Right renal pelvis (tissue), 4 donors: ENCODE data around the gene RNF167. TPM values are rescaled to one million over a fixed set of nuclear protein-coding genes. Genes with fewer than 3 reads are reported as not detected.

Experiments used
- DNase-seq, 4 donors: peaks; one replicate each; pipeline ENCODE4 v3.0.0-alpha.2; 2013; ENCODE audit warnings: low read depth in 4 of 4, low spot score in 3 of 4, missing footprints in 1 of 4
- polyA plus RNA-seq, 4 donors: library from polyadenylated mRNA; unstranded; fragments of 120-200 nt; gene quantifications; one replicate each; pipeline ENCODE4 v1.2.1, GENCODE V29; 2013; ENCODE audit not compliant: insufficient read length in 4 of 4

Gene RNF167
- polyA plus RNA-seq: 100 to 1,000 TPM; 131 to 144 (median 138) TPM

- DNase-seq: peak; percentile 97 to 100 (median 99)
Measured at GRCh38 chr17:4939796-4940554, at the start of gene RNF167, which contains the start of gene SLC25A11. TSS of gene RNF167 (plus strand) at chr17:4940268. CDS start at chr17:4940910, 642 bp downstream. TSS of gene SLC25A11 (minus strand) at chr17:4940046. CDS start at chr17:4939910, 136 bp downstream.

GRCh38 chr17:4891411-4892410, 48.4 kb upstream of the RNF167 start:
- DNase-seq: no peak

- DNase-seq: no peak
Measured at GRCh38 chr17:4892499-4893221, 47.4 kb upstream of the RNF167 start.

- DNase-seq: no peak
Measured at GRCh38 chr17:4893272-4893671, 46.8 kb upstream of the RNF167 start.

- DNase-seq: no peak
Measured at GRCh38 chr17:4893721-4894560, 46.1 kb upstream of the RNF167 start.

GRCh38 chr17:4895121-4895520, 44.9 kb upstream of the RNF167 start:
- DNase-seq: no peak

- no peak for DNase-seq
Measured at GRCh38 chr17:4895657-4896331, 44.3 kb upstream of the RNF167 start.

GRCh38 chr17:4896332-4897197, 43.5 kb upstream of the RNF167 start:
- DNase-seq: no peak

- no peak for DNase-seq
Measured at GRCh38 chr17:4897198-4897687, 42.8 kb upstream of the RNF167 start.

GRCh38 chr17:4897785-4898184, 42.3 kb upstream of the RNF167 start:
- no peak for DNase-seq

GRCh38 chr17:4898351-4898750, 41.7 kb upstream of the RNF167 start:
- DNase-seq: no peak

GRCh38 chr17:4898927-4899326, 41.1 kb upstream of the RNF167 start:
- no peak for DNase-seq

GRCh38 chr17:4899341-4900230, 40.5 kb upstream of the RNF167 start, which contains the start of gene C17orf107:
TSS of gene C17orf107 (plus strand) at chr17:4899536. CDS start at chr17:4899763, 227 bp downstream.
- peak in 2 of 4 donors; percentile 49 to 67 for DNase-seq

GRCh38 chr17:4900231-4901107, 39.6 kb upstream of the RNF167 start:
- DNase-seq: no peak

- DNase-seq: no peak
Measured at GRCh38 chr17:4901108-4901647, 38.9 kb upstream of the RNF167 start.
